ES-I3 (cell line): ENCODE results near the gene KCNQ4.

ENCODE experiments used
- H3K36me3 ChIP-seq: 2 replicates; pipeline ENCODE4 v1.6.1; 2013; ENCODE audit warnings: mild to moderate bottlenecking, low read length, control low read depth, moderate library complexity; ENCODE audit not compliant: insufficient read depth
- H3K4me1 ChIP-seq: 2 replicates; pipeline ENCODE4 v1.6.1; 2013; ENCODE audit warnings: mild to moderate bottlenecking, control low read depth, low read length; ENCODE audit not compliant: insufficient read depth
- H3K9ac ChIP-seq: 2 replicates; pipeline ENCODE4 v1.6.1; 2013; ENCODE audit warnings: low read depth, mild to moderate bottlenecking, low read length, moderate library complexity
- H3K9me3 ChIP-seq: 2 replicates; pipeline ENCODE4 v1.6.1; 2013; ENCODE audit warnings: mild to moderate bottlenecking, low read length, moderate library complexity; ENCODE audit not compliant: control insufficient read depth, insufficient read depth

KCNQ4 gene

GRCh38 chr1:40838045-40838979 lies 54.7 kb downstream of the KCNQ4 start:
- peaks cover 5% of the 10 kb centered on the region; the same call in 1 of the 2 replicates for H3K4me1 ChIP-seq
- H3K9me3 ChIP-seq: no peaks in the 10 kb centered on the region
- no peak overlapping the region for H3K9ac ChIP-seq
- no peaks in the 10 kb centered on the region for H3K36me3 ChIP-seq

- Histone ChIP-seq H3K36me3 (no peaks in the 10 kb centered on the region), H3K9ac (no peak overlapping the region), H3K9me3 (no peaks in the 10 kb centered on the region), H3K4me1 (peaks cover 5% of the 10 kb centered on the region; the same call in 1 of the 2 replicates)
Measured at GRCh38 chr1:40838980-40839942, 55.7 kb downstream of the KCNQ4 start.

- Histone ChIP-seq H3K36me3 (no peaks in the 10 kb centered on the region), H3K4me1 (peaks cover 1% of the 10 kb centered on the region; the same call in 1 of the 2 replicates), H3K9ac (no peak overlapping the region), H3K9me3 (no peaks in the 10 kb centered on the region)
Measured at GRCh38 chr1:40839943-40840335, 56.4 kb downstream of the KCNQ4 start.

- Histone ChIP-seq H3K36me3 (no peaks in the 10 kb centered on the region), H3K9me3 (no peaks in the 10 kb centered on the region), H3K9ac (no peak overlapping the region), H3K4me1 (no peaks in the 10 kb centered on the region)
Measured at GRCh38 chr1:40840526-40841323, 57.1 kb downstream of the KCNQ4 start.

- H3K9ac ChIP-seq: no peak overlapping the region
- H3K4me1 ChIP-seq: no peaks in the 10 kb centered on the region
- H3K9me3 ChIP-seq: no peaks in the 10 kb centered on the region
- no peaks in the 10 kb centered on the region for H3K36me3 ChIP-seq
Measured at GRCh38 chr1:40841602-40842001, 58.0 kb downstream of the KCNQ4 start.

GRCh38 chr1:40842207-40842606 lies 58.6 kb downstream of the KCNQ4 start:
- Histone ChIP-seq H3K36me3 (no peaks in the 10 kb centered on the region), H3K9ac (no peak overlapping the region), H3K9me3 (no peaks in the 10 kb centered on the region), H3K4me1 (no peaks in the 10 kb centered on the region)

GRCh38 chr1:40842691-40843090 lies 59.1 kb downstream of the KCNQ4 start:
- H3K9me3 ChIP-seq: no peaks in the 10 kb centered on the region
- no peaks in the 10 kb centered on the region for H3K36me3 ChIP-seq
- no peaks in the 10 kb centered on the region for H3K4me1 ChIP-seq
- H3K9ac ChIP-seq: no peak overlapping the region

- Histone ChIP-seq H3K9ac (no peak overlapping the region), H3K36me3 (no peaks in the 10 kb centered on the region), H3K4me1 (no peaks in the 10 kb centered on the region), H3K9me3 (no peaks in the 10 kb centered on the region)
Measured at GRCh38 chr1:40844079-40844478, 60.5 kb downstream of the KCNQ4 start.

GRCh38 chr1:40844887-40845878 lies 61.6 kb downstream of the KCNQ4 start:
- H3K36me3 ChIP-seq: no peaks in the 10 kb centered on the region
- no peaks in the 10 kb centered on the region for H3K4me1 ChIP-seq
- H3K9ac ChIP-seq: no peak overlapping the region
- H3K9me3 ChIP-seq: no peaks in the 10 kb centered on the region

- Histone ChIP-seq H3K4me1 (no peaks in the 10 kb centered on the region), H3K9ac (no peak overlapping the region), H3K36me3 (no peaks in the 10 kb centered on the region), H3K9me3 (no peaks in the 10 kb centered on the region)
Measured at GRCh38 chr1:40845895-40846294, 62.3 kb downstream of the KCNQ4 start.

GRCh38 chr1:40847023-40847745 lies 63.6 kb downstream of the KCNQ4 start:
- H3K9me3 ChIP-seq: no peaks in the 10 kb centered on the region
- no peaks in the 10 kb centered on the region for H3K36me3 ChIP-seq
- no peaks in the 10 kb centered on the region for H3K4me1 ChIP-seq
- no peak overlapping the region for H3K9ac ChIP-seq

GRCh38 chr1:40848530-40849189 lies 65.1 kb downstream of the KCNQ4 start:
- H3K4me1 ChIP-seq: peaks cover 4% of the 10 kb centered on the region; the same call in 1 of the 2 replicates
- H3K9ac ChIP-seq: no peak overlapping the region
- no peaks in the 10 kb centered on the region for H3K36me3 ChIP-seq
- H3K9me3 ChIP-seq: no peaks in the 10 kb centered on the region
